Lower leg skin (tissue), 3 donors: ENCODE results near the gene PSMA2.

ENCODE experiments used
- POLR2A ChIP-seq, 2 donors: fragments of 450-650 bp; IDR thresholded peaks; one replicate each; pipeline ENCODE4 v1.6.1; 2016 to 2017; ENCODE audit warnings: antibody characterized with exemption in 2 of 2, mild to moderate bottlenecking in 1 of 2, moderate library complexity in 1 of 2
- TF ChIP-seq, protein P1 (sequence below), 3 donors: fragments of 450-650 bp; IDR thresholded peaks; one replicate each; pipeline ENCODE4 v1.5.1; 2016; ENCODE audit warnings: antibody characterized with exemption in 3 of 3, mild to moderate bottlenecking in 3 of 3, moderate library complexity in 2 of 3

DNA sequence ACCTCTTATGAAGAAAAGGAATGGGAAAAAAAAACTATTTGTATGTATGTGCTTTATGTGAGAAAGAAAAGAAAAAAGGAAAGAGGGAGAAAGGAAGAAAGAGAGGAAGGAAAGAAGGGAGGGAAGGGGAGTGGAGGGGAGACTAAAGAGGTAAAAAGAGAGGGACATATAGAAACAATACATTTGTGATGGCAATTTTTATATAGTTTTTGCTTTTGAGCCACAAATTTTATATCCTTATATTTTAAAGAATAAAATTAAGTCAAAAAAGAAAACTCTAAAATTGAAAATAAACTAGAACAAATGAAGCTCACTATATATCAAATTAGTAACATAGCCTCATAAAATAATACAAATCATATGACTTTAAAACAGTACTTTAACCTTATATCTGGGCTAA, 31.1 kb downstream of the PSMA2 start:
- TF ChIP-seq, protein P1, sequence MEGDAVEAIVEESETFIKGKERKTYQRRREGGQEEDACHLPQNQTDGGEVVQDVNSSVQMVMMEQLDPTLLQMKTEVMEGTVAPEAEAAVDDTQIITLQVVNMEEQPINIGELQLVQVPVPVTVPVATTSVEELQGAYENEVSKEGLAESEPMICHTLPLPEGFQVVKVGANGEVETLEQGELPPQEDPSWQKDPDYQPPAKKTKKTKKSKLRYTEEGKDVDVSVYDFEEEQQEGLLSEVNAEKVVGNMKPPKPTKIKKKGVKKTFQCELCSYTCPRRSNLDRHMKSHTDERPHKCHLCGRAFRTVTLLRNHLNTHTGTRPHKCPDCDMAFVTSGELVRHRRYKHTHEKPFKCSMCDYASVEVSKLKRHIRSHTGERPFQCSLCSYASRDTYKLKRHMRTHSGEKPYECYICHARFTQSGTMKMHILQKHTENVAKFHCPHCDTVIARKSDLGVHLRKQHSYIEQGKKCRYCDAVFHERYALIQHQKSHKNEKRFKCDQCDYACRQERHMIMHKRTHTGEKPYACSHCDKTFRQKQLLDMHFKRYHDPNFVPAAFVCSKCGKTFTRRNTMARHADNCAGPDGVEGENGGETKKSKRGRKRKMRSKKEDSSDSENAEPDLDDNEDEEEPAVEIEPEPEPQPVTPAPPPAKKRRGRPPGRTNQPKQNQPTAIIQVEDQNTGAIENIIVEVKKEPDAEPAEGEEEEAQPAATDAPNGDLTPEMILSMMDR (IDR thresholded peaks at IDR 0.05): no peak
- TF ChIP-seq POLR2A (IDR thresholded peaks at IDR 0.05): no peak
